Uterus (tissue), 2 donors: ENCODE results near the gene PYGM.

Source experiments
- CTCF ChIP-seq, 4 experiments: fragments of 200-600 bp in 2 of 4; fragments of 450-650 bp in 2 of 4; sonication (generic) in 2 of 4; IDR thresholded peaks; one replicate each; pipeline ENCODE4 v1.5.1; 2016 to 2019; ENCODE audit warnings: antibody characterized with exemption in 4 of 4, mild to moderate bottlenecking in 2 of 4, moderate library complexity in 1 of 4
- POLR2A ChIP-seq, 2 donors: fragments of 450-650 bp; IDR thresholded peaks; one replicate each; pipeline ENCODE4 v1.6.1; 2016; ENCODE audit warnings: antibody characterized with exemption in 2 of 2, mild to moderate bottlenecking in 1 of 2, moderate library complexity in 1 of 2

- no peak for TF ChIP-seq CTCF (IDR thresholded peaks at IDR 0.05)
- TF ChIP-seq POLR2A (IDR thresholded peaks at IDR 0.05), result no peak
Observed at GRCh38 chr11:64784813-64785581, 25.2 kb upstream of the PYGM start.
